ENCODE measurements around the gene SUPT5H. TPM values are rescaled to one million over a fixed set of nuclear protein-coding genes. Genes with fewer than 3 reads are reported as not detected.
A peak's percentile ranks its signal among the peaks of the same experiment; 100 is the strongest.

Gene SUPT5H
- total and polyA plus RNA-seq, 10 of the 15 experiments (the other 5 are each of a cell fraction or from before 2014, with no cell fraction given): 27.2 to 194 (median 83.6) TPM

DNA sequence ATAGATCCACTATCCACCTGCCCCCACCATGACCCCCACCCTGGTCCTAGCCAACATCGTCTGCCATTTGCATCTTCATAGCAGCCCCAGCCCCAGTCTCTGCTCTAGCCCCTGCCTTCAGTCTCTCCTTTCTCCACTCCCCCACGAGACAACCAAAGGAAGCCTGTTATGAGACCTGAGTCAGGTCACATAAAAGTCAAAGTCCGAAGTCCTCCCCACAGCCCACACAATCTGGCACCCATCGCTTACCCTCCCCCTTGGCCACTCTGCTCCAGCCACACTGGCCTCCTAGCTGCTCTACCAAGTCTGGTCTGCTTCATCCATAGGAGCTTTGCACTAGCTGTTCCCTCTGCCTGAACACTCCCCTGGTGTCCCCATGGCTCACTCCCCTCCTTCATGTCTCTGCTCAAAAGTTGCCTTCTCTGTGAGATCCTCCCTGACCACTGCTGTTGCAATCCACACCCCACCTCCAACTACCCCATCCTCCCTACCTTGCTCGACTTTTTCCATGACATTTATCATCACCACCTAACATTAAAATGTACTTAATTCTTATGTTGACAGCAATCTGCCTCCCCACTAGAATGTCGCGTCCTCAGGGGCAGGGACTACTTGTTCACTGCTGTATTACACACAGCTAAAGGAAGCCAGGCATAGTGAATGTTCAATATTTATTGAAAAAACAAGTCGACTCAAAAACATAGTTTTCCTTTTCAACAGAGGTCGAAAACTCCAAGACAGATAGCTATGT lies 34.1 kb upstream of the SUPT5H start (continued):
- TF ChIP-seq, protein P1, sequence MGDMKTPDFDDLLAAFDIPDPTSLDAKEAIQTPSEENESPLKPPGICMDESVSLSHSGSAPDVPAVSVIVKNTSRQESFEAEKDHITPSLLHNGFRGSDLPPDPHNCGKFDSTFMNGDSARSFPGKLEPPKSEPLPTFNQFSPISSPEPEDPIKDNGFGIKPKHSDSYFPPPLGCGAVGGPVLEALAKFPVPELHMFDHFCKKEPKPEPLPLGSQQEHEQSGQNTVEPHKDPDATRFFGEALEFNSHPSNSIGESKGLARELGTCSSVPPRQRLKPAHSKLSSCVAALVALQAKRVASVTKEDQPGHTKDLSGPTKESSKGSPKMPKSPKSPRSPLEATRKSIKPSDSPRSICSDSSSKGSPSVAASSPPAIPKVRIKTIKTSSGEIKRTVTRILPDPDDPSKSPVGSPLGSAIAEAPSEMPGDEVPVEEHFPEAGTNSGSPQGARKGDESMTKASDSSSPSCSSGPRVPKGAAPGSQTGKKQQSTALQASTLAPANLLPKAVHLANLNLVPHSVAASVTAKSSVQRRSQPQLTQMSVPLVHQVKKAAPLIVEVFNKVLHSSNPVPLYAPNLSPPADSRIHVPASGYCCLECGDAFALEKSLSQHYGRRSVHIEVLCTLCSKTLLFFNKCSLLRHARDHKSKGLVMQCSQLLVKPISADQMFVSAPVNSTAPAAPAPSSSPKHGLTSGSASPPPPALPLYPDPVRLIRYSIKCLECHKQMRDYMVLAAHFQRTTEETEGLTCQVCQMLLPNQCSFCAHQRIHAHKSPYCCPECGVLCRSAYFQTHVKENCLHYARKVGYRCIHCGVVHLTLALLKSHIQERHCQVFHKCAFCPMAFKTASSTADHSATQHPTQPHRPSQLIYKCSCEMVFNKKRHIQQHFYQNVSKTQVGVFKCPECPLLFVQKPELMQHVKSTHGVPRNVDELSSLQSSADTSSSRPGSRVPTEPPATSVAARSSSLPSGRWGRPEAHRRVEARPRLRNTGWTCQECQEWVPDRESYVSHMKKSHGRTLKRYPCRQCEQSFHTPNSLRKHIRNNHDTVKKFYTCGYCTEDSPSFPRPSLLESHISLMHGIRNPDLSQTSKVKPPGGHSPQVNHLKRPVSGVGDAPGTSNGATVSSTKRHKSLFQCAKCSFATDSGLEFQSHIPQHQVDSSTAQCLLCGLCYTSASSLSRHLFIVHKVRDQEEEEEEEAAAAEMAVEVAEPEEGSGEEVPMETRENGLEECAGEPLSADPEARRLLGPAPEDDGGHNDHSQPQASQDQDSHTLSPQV (IDR thresholded peaks at IDR 0.05): no peak
- TF ChIP-seq MYB (IDR thresholded peaks at IDR 0.05; ENCODE audit: borderline replicate concordance, low read depth, low read length) (no peak), MXI1 (IDR thresholded peaks at IDR 0.05; ENCODE audit: low read depth, low read length) (no peak), BCL11A (IDR thresholded peaks at IDR 0.05; ENCODE audit: low read depth, low read length) (no peak), DPF2 (IDR thresholded peaks at IDR 0.05) (peak; percentile 46; the same call in 1 of the 2 replicates), ZNF622 (IDR thresholded peaks at IDR 0.05) (no peak), STAT3 (IDR thresholded peaks at IDR 0.05; ENCODE audit: low read depth, low read length) (no peak), NBN (IDR thresholded peaks at IDR 0.05) (peak; percentile 68), JUND (IDR thresholded peaks at IDR 0.05; ENCODE audit: low read depth, low read length) (no peak), CEBPZ (IDR thresholded peaks at IDR 0.05; ENCODE audit: low read depth, low read length) (no peak), NR2C2 (IDR thresholded peaks at IDR 0.05; ENCODE audit: borderline replicate concordance, control insufficient read depth, insufficient read length, low read depth) (no peak), POLR2AphosphoS2 (IDR thresholded peaks at IDR 0.05; ENCODE audit: low read depth, low read length) (peak; percentile 77; the same call in 1 of the 2 replicates), POU2F2 (IDR thresholded peaks at IDR 0.05; ENCODE audit: borderline replicate concordance, low read depth, low read length) (peak; percentile 71; the same call in 2 of the 3 replicates), TCF3 (IDR thresholded peaks at IDR 0.05; ENCODE audit: borderline replicate concordance, insufficient read depth, low read depth, low read length) (no peak), IKZF2 (IDR thresholded peaks at IDR 0.05) (peak; percentile 8 to 35; a peak in 2 of 4 replicates), STAT1 (conservative IDR thresholded peaks at IDR 0.05) (no peak), ZNF217 (IDR thresholded peaks at IDR 0.05) (no peak)
- TF ChIP-seq, protein P2, sequence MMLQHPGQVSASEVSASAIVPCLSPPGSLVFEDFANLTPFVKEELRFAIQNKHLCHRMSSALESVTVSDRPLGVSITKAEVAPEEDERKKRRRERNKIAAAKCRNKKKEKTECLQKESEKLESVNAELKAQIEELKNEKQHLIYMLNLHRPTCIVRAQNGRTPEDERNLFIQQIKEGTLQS (IDR thresholded peaks at IDR 0.05; ENCODE audit: borderline replicate concordance, extremely low read depth, low read depth, low read length): no peak
- TF ChIP-seq, protein P3, sequence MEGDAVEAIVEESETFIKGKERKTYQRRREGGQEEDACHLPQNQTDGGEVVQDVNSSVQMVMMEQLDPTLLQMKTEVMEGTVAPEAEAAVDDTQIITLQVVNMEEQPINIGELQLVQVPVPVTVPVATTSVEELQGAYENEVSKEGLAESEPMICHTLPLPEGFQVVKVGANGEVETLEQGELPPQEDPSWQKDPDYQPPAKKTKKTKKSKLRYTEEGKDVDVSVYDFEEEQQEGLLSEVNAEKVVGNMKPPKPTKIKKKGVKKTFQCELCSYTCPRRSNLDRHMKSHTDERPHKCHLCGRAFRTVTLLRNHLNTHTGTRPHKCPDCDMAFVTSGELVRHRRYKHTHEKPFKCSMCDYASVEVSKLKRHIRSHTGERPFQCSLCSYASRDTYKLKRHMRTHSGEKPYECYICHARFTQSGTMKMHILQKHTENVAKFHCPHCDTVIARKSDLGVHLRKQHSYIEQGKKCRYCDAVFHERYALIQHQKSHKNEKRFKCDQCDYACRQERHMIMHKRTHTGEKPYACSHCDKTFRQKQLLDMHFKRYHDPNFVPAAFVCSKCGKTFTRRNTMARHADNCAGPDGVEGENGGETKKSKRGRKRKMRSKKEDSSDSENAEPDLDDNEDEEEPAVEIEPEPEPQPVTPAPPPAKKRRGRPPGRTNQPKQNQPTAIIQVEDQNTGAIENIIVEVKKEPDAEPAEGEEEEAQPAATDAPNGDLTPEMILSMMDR (IDR thresholded peaks at IDR 0.05 in 2 of 3, conservative IDR thresholded peaks at IDR 0.05 in 1 of 3; ENCODE audit: control insufficient read depth in 2 of 3, extremely low read depth in 1 of 3, insufficient read depth in 1 of 3, low read depth in 3 of 3, low read length in 3 of 3): no peak

Data from GM12878 (cell line).